Measurements from ENCODE around the gene EPHA6. TPM values are rescaled to one million over a fixed set of nuclear protein-coding genes. Genes with fewer than 3 reads are reported as not detected.

The EPHA6 gene
- total RNA-seq, 1 experiment from 2014 or later, result 0.61 TPM

DNA sequence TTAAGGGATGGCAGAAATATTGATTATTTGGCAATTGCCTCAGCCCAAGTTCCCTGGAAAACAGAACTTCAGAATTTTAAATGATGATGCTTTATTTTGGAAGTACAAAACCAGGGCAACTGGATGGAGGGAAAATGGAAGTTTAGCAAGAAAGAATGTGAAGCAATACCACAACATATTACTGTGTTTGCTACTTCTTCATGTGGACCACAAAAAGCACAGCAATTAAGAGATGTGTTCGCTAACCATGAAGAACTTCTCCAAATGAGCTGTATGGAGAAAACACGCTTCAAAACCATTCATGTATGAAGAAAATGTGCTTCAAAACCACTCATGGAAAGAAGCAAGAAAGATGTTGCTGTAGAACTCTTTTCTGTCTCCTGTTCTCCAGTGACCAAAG is 885.5 kb downstream of the EPHA6 start:
- no peak overlapping the region for H3K9ac ChIP-seq (ENCODE audit: extremely low read depth, insufficient read length, low read length)
- H3K4ac ChIP-seq (ENCODE audit: low read depth, low read length), result no peak overlapping the region
- no peaks in the 10 kb centered on the region for H3K27me3 Mint-ChIP-seq (ENCODE audit: low read depth)
- no peak for DNase-seq
- no peak overlapping the region for H4K91ac ChIP-seq (ENCODE audit: insufficient read length, low read depth, low read length)
- WGBS (ENCODE audit: extremely low coverage, insufficient read length, low lambda C conversion rate), result no CpG with 5 or more reads among the region's 2 CpGs
- no peak overlapping the region for H3K27ac ChIP-seq (ENCODE audit: insufficient read length, low read depth, low read length)
- no peak overlapping the region for H2BK5ac ChIP-seq (ENCODE audit: insufficient read length, low read length)
- no peak overlapping the region for H2BK120ac ChIP-seq (ENCODE audit: low read depth, low read length, poor library complexity, severe bottlenecking)
- no peaks in the 10 kb centered on the region for H4K20me1 ChIP-seq (ENCODE audit: control insufficient read depth, insufficient read depth, insufficient read length)
- H2AFZ ChIP-seq (ENCODE audit: low read length), result no peak overlapping the region
- no peak overlapping the region for H2BK12ac ChIP-seq (ENCODE audit: insufficient read length, low read depth, low read length)
- TF ChIP-seq, protein P1, sequence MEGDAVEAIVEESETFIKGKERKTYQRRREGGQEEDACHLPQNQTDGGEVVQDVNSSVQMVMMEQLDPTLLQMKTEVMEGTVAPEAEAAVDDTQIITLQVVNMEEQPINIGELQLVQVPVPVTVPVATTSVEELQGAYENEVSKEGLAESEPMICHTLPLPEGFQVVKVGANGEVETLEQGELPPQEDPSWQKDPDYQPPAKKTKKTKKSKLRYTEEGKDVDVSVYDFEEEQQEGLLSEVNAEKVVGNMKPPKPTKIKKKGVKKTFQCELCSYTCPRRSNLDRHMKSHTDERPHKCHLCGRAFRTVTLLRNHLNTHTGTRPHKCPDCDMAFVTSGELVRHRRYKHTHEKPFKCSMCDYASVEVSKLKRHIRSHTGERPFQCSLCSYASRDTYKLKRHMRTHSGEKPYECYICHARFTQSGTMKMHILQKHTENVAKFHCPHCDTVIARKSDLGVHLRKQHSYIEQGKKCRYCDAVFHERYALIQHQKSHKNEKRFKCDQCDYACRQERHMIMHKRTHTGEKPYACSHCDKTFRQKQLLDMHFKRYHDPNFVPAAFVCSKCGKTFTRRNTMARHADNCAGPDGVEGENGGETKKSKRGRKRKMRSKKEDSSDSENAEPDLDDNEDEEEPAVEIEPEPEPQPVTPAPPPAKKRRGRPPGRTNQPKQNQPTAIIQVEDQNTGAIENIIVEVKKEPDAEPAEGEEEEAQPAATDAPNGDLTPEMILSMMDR (conservative IDR thresholded peaks at IDR 0.05), result no peak
- H3K79me2 ChIP-seq (ENCODE audit: insufficient read depth, low read length), result no peaks in the 10 kb centered on the region
- H3K27ac Mint-ChIP-seq, result no peak overlapping the region
- no peak overlapping the region for H3T11ph ChIP-seq (ENCODE audit: low read length)
- no peak overlapping the region for H3K56ac ChIP-seq (ENCODE audit: insufficient read length, low read depth, low read length)
- H3K36me3 Mint-ChIP-seq (ENCODE audit: insufficient read depth in 1 of 3, low read depth in 3 of 3), result no peaks in the 10 kb centered on the region
- no peaks in the 10 kb centered on the region for H3K9me3 ChIP-seq (ENCODE audit: control insufficient read depth, low read depth, low read length)
- H3K18ac ChIP-seq (ENCODE audit: insufficient read length, low read depth, low read length), result no peak overlapping the region
- no peak overlapping the region for H2BK20ac ChIP-seq (ENCODE audit: low read depth, low read length, poor library complexity, severe bottlenecking)
- no peak overlapping the region for H3K4me2 ChIP-seq (ENCODE audit: insufficient read depth, insufficient read length, low read length)
- no peaks in the 10 kb centered on the region for H3K79me1 ChIP-seq (ENCODE audit: insufficient read depth, low read depth, low read length, poor library complexity, severe bottlenecking)
- H3K27me3 ChIP-seq (ENCODE audit: insufficient read depth, low read length), result no peaks in the 10 kb centered on the region
- no peaks in the 10 kb centered on the region for H3K9me3 Mint-ChIP-seq
- H3K14ac ChIP-seq (ENCODE audit: insufficient read depth, low read length), result no peak overlapping the region
- no peaks in the 10 kb centered on the region for H3K23me2 ChIP-seq (ENCODE audit: insufficient read length, low read depth, low read length, poor library complexity, severe bottlenecking)
- no peak overlapping the region for H3K4me3 Mint-ChIP-seq
- H4K5ac ChIP-seq (ENCODE audit: insufficient read length, low read depth, low read length), result no peak overlapping the region
- no peak overlapping the region for H4K8ac ChIP-seq (replicated peaks; ENCODE audit: insufficient read length, low read depth, low read length)
- H2BK15ac ChIP-seq (ENCODE audit: low read depth, low read length), result no peak overlapping the region
- no peak overlapping the region for H2AK5ac ChIP-seq (ENCODE audit: insufficient read length, low read length)
- no peaks in the 10 kb centered on the region for H3K4me1 ChIP-seq (ENCODE audit: insufficient read depth, low read length)
- H3K23ac ChIP-seq (ENCODE audit: insufficient read length, low read depth, low read length), result no peak overlapping the region
- 0 out of 4 replicates have a peak, but pooled peaks cover 0 to 3% of the 10 kb centered on the region in 2 experiments for H3K4me1 Mint-ChIP-seq
